Heart right ventricle (tissue), 16 donors: ENCODE results near the gene UROS. TPM values are rescaled to one million over a fixed set of nuclear protein-coding genes. Genes with fewer than 3 reads are reported as not detected.

Experiments used
- ATAC-seq, 8 donors: fragments of 200-7000 bp; cut with Tn5 transposase; one replicate each; pipeline ENCODE4 v1.9.1; 2020; ENCODE audit warnings: mild to moderate bottlenecking in 8 of 8, moderate library complexity in 8 of 8, moderate number of reproducible peaks in 1 of 8
- DNase-seq, 2 donors: peaks; one replicate each; pipeline ENCODE4 v3.0.0-alpha.2; 2020
- H3K27ac ChIP-seq, 10 donors: fragments of 200-600 bp; sonication (generic) in 2 of 10; one replicate each; pipeline versions ENCODE4 v1.5.0 to v1.8.0; 2020 to 2022; ENCODE audit warnings: mild to moderate bottlenecking in 3 of 10
- H3K27me3 ChIP-seq, 7 donors: fragments of 200-600 bp; one replicate each; pipeline ENCODE4 v1.8.0; 2021 to 2022; ENCODE audit warnings: mild to moderate bottlenecking in 2 of 7
- H3K36me3 ChIP-seq, 9 donors: fragments of 200-600 bp; sonication (generic) in 1 of 9; one replicate each; pipeline versions ENCODE4 v1.5.0 to v1.8.0; 2020 to 2022; ENCODE audit warnings: mild to moderate bottlenecking in 2 of 9
- H3K4me1 ChIP-seq, 9 donors: fragments of 200-600 bp; sonication (generic) in 1 of 9; one replicate each; pipeline versions ENCODE4 v1.5.0 to v1.8.0; 2020 to 2022; ENCODE audit warnings: mild to moderate bottlenecking in 4 of 9
- H3K4me3 ChIP-seq, 10 donors: fragments of 200-600 bp; sonication (generic) in 2 of 10; one replicate each; pipeline versions ENCODE4 v1.5.0 to v1.8.0; 2020 to 2022; ENCODE audit warnings: mild to moderate bottlenecking in 7 of 10, moderate library complexity in 2 of 10
- H3K9me3 ChIP-seq, 11 donors: fragments of 200-600 bp in 10 of 11; sonication (generic) in 2 of 11; one replicate each; pipeline versions ENCODE4 v1.5.0 to v1.8.0; 2013 to 2022; ENCODE audit warnings: mild to moderate bottlenecking in 2 of 11, control low read depth in 1 of 11, moderate library complexity in 1 of 11
- CTCF ChIP-seq, 9 donors: fragments of 200-600 bp; sonication (generic) in 2 of 9; IDR thresholded peaks; one replicate each; pipeline versions ENCODE4 v1.5.0 to v1.8.0; 2021 to 2022; ENCODE audit warnings: antibody characterized with exemption in 9 of 9, mild to moderate bottlenecking in 5 of 9, moderate library complexity in 1 of 9
- WGBS, 2 donors: extraction: QIAGEN DNeasy Blood & Tissue Kit; methylation state at CpG; one replicate each; pipeline ENCODE4 v1.1.7; 2013; ENCODE audit warnings: inconsistent platforms in 1 of 2; 5-methylcytosine and 5-hydroxymethylcytosine counted together
- intact Hi-C, 10 donors: fragments of 100-400 bp; cut with DNase I; formaldehyde crosslinking; loops; one replicate each; pipeline versions ENCODE4 v1.11.1 to v1.14.2; 2022
- polyA plus RNA-seq, 2 donors: library from polyadenylated mRNA; stranded (reverse); fragments of 200-250 nt; gene quantifications; one replicate each; pipeline ENCODE4 v1.2.3, GENCODE V29; 2013
- total RNA-seq, 10 donors: library from RNA; stranded (reverse); fragmentation: NEBNext Ultra II Directional in 3 of 10; extraction: Animal tissue kit (Norgen Biotek cat#: 25700) in 3 of 10; gene quantifications; one replicate each; pipeline versions ENCODE4 v1.2.1 to v1.2.4, GENCODE V29; 2021 to 2023
- donor health status: Arrhythmogenic right ventricular cardiomyopathy.
- donor health status: ischemic (EF 13 %, LVEDD 7.1; RV severe dilation, severe dysfunction).
- donor health status: healthy with polysubstance abuse.
- donor health status: DM: no; HTN: yes; CAD: no.
- donor health status: DM: no; HTN: no; CAD: no.
- donor health status: ischemic (EF 25% LVEDD 6.9; RV normal size, moderate dysfunction).
- donor health status: ischemic (EF 25% LVEDD 5.7; RV mildly dilated, moderate dysfunction).
- donor health status: healthy.
- donor health status: DM: yes; HTN: yes; CAD: no.
- donor health status: Ischemic cardiomyopathy.
- donor health status: ischemic (EF 35%, LVEDD 5.7; RV mildly dilated, moderate dysfunction).
- donor health status: nonischemic (EF 11% LVEDD 7.7; RV severe dilation, severe dysfunction).
- donor health status: DM: yes; HTN: yes; CAD: no.
- donor health status: PGD.
- donor health status: ischemic (EF 29% LVEDD 5.4; RV normal size, mild dysfunction).
- donor health status: nonischemic (EF 23%, LVEDD 6.1; RV moderate dilation, normal function).

Gene UROS
- total and polyA plus RNA-seq, 12 donors: 42.5 to 84.3 (median 70.8) TPM

GRCh38 chr10:125765835-125766234 is 57.2 kb downstream of the UROS start:
- Histone ChIP-seq H3K36me3 (peaks cover 0 to 68% (median 34%) of the 10 kb centered on the region in 9 donors), H3K9me3 (no peaks in the 10 kb centered on the region), H3K27me3 (no peaks in the 10 kb centered on the region), H3K4me3 (no peak overlapping the region), H3K27ac (peak overlapping the region in 1 of 10 donors; percentile 0), H3K4me1 (peaks cover 0 to 29% (median 13%) of the 10 kb centered on the region in 9 donors)
- no peak for TF ChIP-seq CTCF (IDR thresholded peaks at IDR 0.05)
- 94 to 95% methylated on average over 2 of the region's 2 CpGs for WGBS, 2 donors
- ATAC-seq (peak in 1 of 8 donors; percentile 34), DNase-seq (no peak)
- intact Hi-C loops: no loop called here

- DNase-seq: no peak
- H3K4me1 ChIP-seq: peaks cover 0 to 14% (median 4%) of the 10 kb centered on the region in 9 donors
- H3K9me3 ChIP-seq: no peaks in the 10 kb centered on the region
- H3K27ac ChIP-seq: no peak overlapping the region
- WGBS, 2 donors: 88 to 92% methylated on average over 24 of the region's 24 CpGs
- no peak overlapping the region for H3K4me3 ChIP-seq
- H3K27me3 ChIP-seq: no peaks in the 10 kb centered on the region
- ATAC-seq: no peak
- intact Hi-C loops: no loop called here
- peaks cover 0 to 97% (median 42%) of the 10 kb centered on the region in 9 donors for H3K36me3 ChIP-seq
- TF ChIP-seq CTCF (IDR thresholded peaks at IDR 0.05): no peak
These were observed 60.1 kb downstream of the UROS start for GRCh38 chr10:125762692-125763648.

- intact Hi-C loops: no loop called here
- no peak for ATAC-seq
- H3K4me1 ChIP-seq: peaks cover 0 to 5% (median 0%) of the 10 kb centered on the region in 9 donors
- TF ChIP-seq CTCF (IDR thresholded peaks at IDR 0.05): no peak
- H3K36me3 ChIP-seq: peaks cover 0 to 99% (median 42%) of the 10 kb centered on the region in 9 donors
- no peaks in the 10 kb centered on the region for H3K9me3 ChIP-seq
- no peak overlapping the region for H3K4me3 ChIP-seq
- no peaks in the 10 kb centered on the region for H3K27me3 ChIP-seq
- WGBS, 2 donors: 42 to 56% methylated on average over 1 of the region's 1 CpG
- no peak overlapping the region for H3K27ac ChIP-seq
- DNase-seq: no peak
These were observed 61.1 kb downstream of the UROS start for GRCh38 chr10:125761961-125762360.

- intact Hi-C loops: no loop called here
- ATAC-seq: no peak
- Histone ChIP-seq H3K9me3 (no peaks in the 10 kb centered on the region), H3K4me1 (no peaks in the 10 kb centered on the region), H3K36me3 (peaks cover 0 to 100% (median 31%) of the 10 kb centered on the region in 9 donors), H3K4me3 (no peak overlapping the region), H3K27ac (no peak overlapping the region), H3K27me3 (no peaks in the 10 kb centered on the region)
- 86 to 90% methylated on average over 4 of the region's 4 CpGs for WGBS, 2 donors
- no peak for TF ChIP-seq CTCF (IDR thresholded peaks at IDR 0.05)
- DNase-seq: no peak
These were observed 65.3 kb downstream of the UROS start for GRCh38 chr10:125757742-125758141.
